NT2/D1 (cell line): Measurements from ENCODE around the gene LILRA1.

Source experiments
- SUZ12 ChIP-seq: IDR thresholded peaks from 2 replicates; pipeline ENCODE4 v1.6.1; 2011; ENCODE audit not compliant: insufficient read length, insufficient read depth; ENCODE audit errors: extremely low read depth
- YY1 ChIP-seq: IDR thresholded peaks from 2 replicates; pipeline ENCODE4 v1.6.1; 2011; ENCODE audit not compliant: insufficient read length, insufficient read depth
- ZNF274 ChIP-seq: IDR thresholded peaks from 2 replicates; pipeline ENCODE4 v1.6.1; 2011; ENCODE audit warnings: mild to moderate bottlenecking, low read depth, low read length

DNA sequence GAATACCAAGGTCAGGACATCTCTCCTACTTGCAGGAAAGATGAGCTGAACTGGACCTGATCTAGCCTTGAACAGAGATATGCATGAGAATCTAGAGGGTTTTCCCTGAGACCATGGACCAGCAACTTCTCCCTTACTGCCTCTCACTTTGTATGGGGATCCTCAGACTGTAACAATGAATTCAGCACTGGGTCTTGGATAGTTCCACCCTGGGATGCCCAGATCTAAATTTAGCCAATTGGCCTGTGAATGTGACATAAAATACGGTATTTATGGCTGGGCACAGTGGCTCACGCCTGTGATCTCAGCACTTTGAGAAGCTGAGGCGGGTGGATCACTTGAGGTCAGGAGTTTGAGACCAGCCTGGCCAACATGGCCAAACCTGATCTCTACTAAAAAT, 35.1 kb upstream of the LILRA1 start:
- TF ChIP-seq ZNF274 (no peak), YY1 (no peak), SUZ12 (no peak)
